ENCODE data around the gene RAB13.

The RAB13 gene

DNA sequence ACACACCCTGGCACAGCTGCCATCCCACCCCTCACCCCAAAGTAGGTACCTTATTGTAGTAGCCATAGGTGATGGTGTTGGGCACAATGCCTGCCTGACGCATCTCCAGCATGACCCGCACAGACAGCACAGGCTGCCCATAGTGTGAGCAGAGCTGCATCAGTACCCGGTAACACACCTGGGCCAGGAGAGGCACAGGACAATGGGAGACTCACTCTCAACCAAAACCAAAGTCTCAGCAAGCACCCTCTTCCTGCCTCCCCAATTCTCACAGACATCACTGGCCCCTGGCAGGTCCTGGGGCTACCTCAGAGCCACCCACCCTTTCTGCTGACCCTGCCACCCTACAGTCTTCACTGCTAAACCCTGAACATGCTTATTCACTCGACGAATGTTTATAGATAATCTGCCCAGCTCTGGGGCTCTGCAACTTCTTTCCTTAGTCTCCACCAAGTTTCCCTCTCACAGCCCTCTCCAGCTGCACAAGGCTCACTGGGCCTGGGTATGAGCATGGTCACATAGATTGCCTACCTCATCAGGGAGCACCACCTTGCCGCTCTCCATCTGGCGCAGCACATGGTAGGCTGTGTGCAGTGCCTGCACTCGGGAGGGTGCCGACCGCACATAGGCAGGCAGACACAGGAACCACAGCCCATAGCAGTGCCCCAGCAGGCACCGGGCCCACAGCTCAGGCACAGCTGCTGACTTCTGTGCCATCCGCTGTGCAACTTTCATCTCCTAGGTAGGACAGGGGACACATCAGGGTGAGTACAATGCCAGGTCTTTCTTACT is 49.9 kb downstream of the RAB13 start:
- Histone ChIP-seq H3K4me1 (ENCODE audit: control insufficient read depth, insufficient read depth, low read length, poor library complexity, severe bottlenecking) (no peaks in the 10 kb centered on the region), H3K27me3 (replicated peaks; ENCODE audit: control insufficient read depth, insufficient read depth, low read length, poor library complexity, severe bottlenecking) (no peaks in the 10 kb centered on the region), H3K36me3 (ENCODE audit: control insufficient read depth, insufficient read depth, low read length) (peaks cover 88% of the 10 kb centered on the region), H3K4me3 (ENCODE audit: insufficient read depth, low read depth, low read length, poor library complexity, severe bottlenecking) (no peak overlapping the region), H3K27ac (ENCODE audit: insufficient read depth, low read length, poor library complexity, severe bottlenecking) (no peak overlapping the region), H3K9me3 (ENCODE audit: control insufficient read depth, low read length) (no peaks in the 10 kb centered on the region)
- no peak for DNase-seq

- H3K27ac ChIP-seq (ENCODE audit: insufficient read depth, low read length, poor library complexity, severe bottlenecking) = no peak overlapping the region
- DNase-seq = no peak
These were observed 51.4 kb downstream of the RAB13 start for GRCh38 chr1:153934746-153935145.

GRCh38 chr1:153933955-153934354 is 52.2 kb downstream of the RAB13 start:
- Histone ChIP-seq H3K36me3 (ENCODE audit: control insufficient read depth, insufficient read depth, low read length) (peaks cover 86% of the 10 kb centered on the region), H3K4me1 (ENCODE audit: control insufficient read depth, insufficient read depth, low read length, poor library complexity, severe bottlenecking) (no peaks in the 10 kb centered on the region), H3K27ac (ENCODE audit: insufficient read depth, low read length, poor library complexity, severe bottlenecking) (no peak overlapping the region), H3K4me3 (ENCODE audit: insufficient read depth, low read depth, low read length, poor library complexity, severe bottlenecking) (no peak overlapping the region), H3K9me3 (ENCODE audit: control insufficient read depth, low read length) (no peaks in the 10 kb centered on the region), H3K27me3 (replicated peaks; ENCODE audit: control insufficient read depth, insufficient read depth, low read length, poor library complexity, severe bottlenecking) (no peaks in the 10 kb centered on the region)
- DNase-seq = no peak

More at GRCh38 chr1:153934746-153935145, 51.4 kb downstream of the RAB13 start:
- H3K4me3 ChIP-seq (ENCODE audit: insufficient read depth, low read depth, low read length, poor library complexity, severe bottlenecking) = no peak overlapping the region
- H3K4me1 ChIP-seq (ENCODE audit: control insufficient read depth, insufficient read depth, low read length, poor library complexity, severe bottlenecking) = no peaks in the 10 kb centered on the region
- peaks cover 88% of the 10 kb centered on the region for H3K36me3 ChIP-seq (ENCODE audit: control insufficient read depth, insufficient read depth, low read length)
- H3K27me3 ChIP-seq (replicated peaks; ENCODE audit: control insufficient read depth, insufficient read depth, low read length, poor library complexity, severe bottlenecking) = no peaks in the 10 kb centered on the region
- no peaks in the 10 kb centered on the region for H3K9me3 ChIP-seq (ENCODE audit: control insufficient read depth, low read length)

DNA sequence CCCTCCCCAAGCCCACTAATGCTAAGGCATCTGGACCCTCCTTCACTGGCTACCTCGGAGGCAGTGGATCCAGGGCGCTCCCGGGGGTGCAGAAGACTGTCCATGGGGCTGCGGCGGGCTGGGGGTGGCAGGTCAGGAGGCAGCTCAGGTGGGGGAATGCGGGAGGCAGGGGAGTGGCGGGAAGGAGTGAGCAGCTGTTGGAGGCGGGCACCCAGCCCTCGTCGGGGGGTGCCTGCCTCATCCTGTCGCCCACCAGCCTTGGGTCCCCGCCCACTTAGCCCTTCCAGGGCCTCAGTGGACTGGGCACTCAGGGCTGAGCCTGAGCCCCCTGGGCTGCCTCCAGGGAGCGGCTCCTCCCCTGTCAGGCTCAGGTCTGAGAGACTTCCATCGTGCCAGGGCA is 52.7 kb downstream of the RAB13 start:
- H3K9me3 ChIP-seq (ENCODE audit: control insufficient read depth, low read length) = no peaks in the 10 kb centered on the region
- H3K36me3 ChIP-seq (ENCODE audit: control insufficient read depth, insufficient read depth, low read length) = peaks cover 82% of the 10 kb centered on the region
- no peak overlapping the region for H3K27ac ChIP-seq (ENCODE audit: insufficient read depth, low read length, poor library complexity, severe bottlenecking)
- DNase-seq = no peak
- no peaks in the 10 kb centered on the region for H3K4me1 ChIP-seq (ENCODE audit: control insufficient read depth, insufficient read depth, low read length, poor library complexity, severe bottlenecking)
- H3K4me3 ChIP-seq (ENCODE audit: insufficient read depth, low read depth, low read length, poor library complexity, severe bottlenecking) = no peak overlapping the region
- H3K27me3 ChIP-seq (replicated peaks; ENCODE audit: control insufficient read depth, insufficient read depth, low read length, poor library complexity, severe bottlenecking) = no peaks in the 10 kb centered on the region

GRCh38 chr1:153932156-153933131 is 53.7 kb downstream of the RAB13 start:
- H3K27ac ChIP-seq (ENCODE audit: insufficient read depth, low read length, poor library complexity, severe bottlenecking) = no peak overlapping the region
- H3K4me3 ChIP-seq (ENCODE audit: insufficient read depth, low read depth, low read length, poor library complexity, severe bottlenecking) = no peak overlapping the region
- peaks cover 76% of the 10 kb centered on the region for H3K36me3 ChIP-seq (ENCODE audit: control insufficient read depth, insufficient read depth, low read length)
- no peaks in the 10 kb centered on the region for H3K4me1 ChIP-seq (ENCODE audit: control insufficient read depth, insufficient read depth, low read length, poor library complexity, severe bottlenecking)
- no peaks in the 10 kb centered on the region for H3K9me3 ChIP-seq (ENCODE audit: control insufficient read depth, low read length)
- DNase-seq = no peak
- no peaks in the 10 kb centered on the region for H3K27me3 ChIP-seq (replicated peaks; ENCODE audit: control insufficient read depth, insufficient read depth, low read length, poor library complexity, severe bottlenecking)
